ENCODE data around the gene PLP2.
"Not testable (repeated sequence)": the region's sequence is repeated elsewhere in the genome, so short reads cannot be mapped to it uniquely, and the experiment has no call there.

PLP2 gene

GRCh38 chrX:49171752-49172279, at the start of gene PLP2:
Gene PLP2 (plus strand): TSS chrX:49171898. CDS start chrX:49172001, 103 bp downstream.
- peak; percentile 81 for DNase-seq

DNA sequence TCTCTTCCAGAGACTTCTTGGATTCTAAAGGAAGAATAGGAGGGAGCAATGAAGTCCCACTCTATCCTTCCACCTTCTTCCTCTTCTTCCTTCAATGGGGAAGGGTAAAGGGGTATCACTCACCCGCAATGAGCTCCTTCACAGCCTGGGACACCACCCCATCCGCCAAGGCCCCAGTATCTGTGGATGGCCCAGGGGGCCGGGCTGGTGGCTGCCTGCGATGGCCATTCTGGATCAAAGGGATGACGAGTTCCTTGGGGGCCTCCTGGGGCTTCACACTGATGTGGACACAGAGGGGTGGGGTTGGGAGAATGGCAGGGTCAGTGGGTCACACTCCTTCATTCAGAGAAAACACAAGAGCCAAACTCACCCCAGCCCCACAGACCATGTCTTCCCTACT, 49.2 kb upstream of the PLP2 start:
- no peak for DNase-seq

- DNase-seq, result not testable (repeated sequence)
Measured at GRCh38 chrX:49127742-49128258, 43.9 kb upstream of the PLP2 start.

DNA sequence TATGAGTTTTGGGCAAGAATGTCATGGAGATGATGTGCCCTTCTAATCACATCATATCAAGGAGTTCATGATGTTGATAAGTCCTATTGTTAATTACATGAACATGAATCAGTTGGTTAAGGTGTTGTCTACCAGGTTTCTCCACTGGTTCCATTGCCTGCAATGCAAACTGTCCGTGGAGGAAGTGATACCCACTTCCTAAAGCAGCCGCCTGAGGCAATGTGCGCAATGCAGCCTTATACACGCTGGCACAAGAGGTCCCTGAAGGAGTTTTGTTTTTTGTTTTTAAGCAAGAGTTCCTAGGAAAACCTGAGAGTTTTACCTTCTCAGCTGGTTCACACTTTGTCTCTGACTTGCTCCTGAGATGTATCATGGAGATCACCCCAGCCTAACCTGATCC, 42.3 kb upstream of the PLP2 start:
- DNase-seq, result no peak

DNA sequence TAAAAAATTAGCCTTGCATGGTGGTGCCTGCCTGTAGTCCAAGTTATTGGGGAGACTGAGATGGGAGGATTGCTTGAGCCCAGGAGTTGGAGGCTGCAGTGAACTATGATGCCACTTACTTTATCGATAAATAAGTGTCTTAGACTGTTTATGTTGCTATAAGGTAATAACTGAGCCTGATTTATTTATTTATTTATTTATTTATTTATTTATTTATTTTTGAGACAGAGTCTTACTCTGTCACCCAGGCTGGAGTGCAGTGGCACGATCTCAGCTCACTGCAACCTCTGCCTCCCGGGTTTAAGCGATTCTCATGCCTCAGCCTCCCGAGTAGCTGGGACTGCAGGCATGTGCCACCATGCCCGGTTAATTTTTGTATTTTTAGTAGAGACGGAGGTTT, 39.4 kb upstream of the PLP2 start:
- not testable (repeated sequence) for DNase-seq

DNA sequence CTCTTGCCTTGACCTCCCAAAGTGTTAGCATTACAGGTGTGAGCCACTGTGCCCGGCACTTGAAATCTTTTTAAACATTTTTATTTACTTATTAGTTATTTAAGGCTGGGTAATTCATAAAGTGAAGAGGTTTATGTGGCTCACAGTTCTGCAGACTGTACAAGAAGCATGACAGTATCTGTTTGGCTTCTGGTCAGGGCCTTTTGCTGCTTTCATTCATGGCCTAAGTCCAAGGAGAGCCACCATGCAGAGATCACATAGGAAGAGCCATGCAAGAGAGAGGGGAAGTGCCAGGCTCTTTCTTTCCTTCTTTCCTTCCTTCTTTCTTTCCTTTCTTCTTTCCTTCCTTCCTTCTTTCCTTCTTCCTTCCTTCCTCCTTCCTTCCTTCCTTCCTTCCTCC, 37.9 kb upstream of the PLP2 start:
- DNase-seq, result no peak

DNA sequence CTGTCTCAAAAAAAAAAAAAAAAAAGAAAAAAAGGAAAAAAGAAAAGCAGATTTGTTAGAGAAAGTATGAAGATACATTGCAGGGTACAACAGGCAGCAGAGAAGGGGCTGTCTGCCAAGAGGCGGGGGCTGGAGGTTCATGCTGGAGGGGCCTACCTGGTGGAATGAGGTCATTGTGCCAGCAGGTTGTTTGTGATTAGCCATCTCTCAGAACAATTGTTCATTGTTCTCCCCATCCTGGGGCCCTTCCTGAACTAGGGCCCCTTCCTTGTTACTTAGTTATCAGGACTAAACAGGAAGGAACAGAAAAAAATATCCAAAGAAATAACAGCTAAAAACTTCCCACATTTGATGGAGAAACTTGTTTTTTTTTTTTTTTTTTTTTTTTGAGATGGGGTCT, 34.2 kb upstream of the PLP2 start:
- DNase-seq, result no peak

DNA sequence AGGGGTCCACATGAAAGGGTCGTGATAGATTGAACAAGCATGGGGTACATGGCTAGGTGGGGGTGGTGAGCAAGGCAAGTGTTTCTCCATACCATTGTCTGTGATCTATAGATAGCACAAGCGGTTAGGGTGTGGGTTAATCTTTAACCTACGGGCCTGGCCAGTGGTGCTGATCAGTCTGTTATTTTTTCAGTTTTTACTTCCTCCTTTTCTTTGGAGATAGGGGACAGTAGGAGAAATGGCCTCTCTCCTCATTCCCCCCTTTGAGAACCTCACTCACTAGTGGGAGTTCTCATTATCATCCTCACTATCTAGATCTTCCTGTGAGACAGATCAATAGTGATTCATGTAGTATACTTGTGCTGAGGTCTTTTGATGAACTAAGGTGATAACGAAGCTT, 32.0 kb upstream of the PLP2 start:
- DNase-seq, result no peak

DNA sequence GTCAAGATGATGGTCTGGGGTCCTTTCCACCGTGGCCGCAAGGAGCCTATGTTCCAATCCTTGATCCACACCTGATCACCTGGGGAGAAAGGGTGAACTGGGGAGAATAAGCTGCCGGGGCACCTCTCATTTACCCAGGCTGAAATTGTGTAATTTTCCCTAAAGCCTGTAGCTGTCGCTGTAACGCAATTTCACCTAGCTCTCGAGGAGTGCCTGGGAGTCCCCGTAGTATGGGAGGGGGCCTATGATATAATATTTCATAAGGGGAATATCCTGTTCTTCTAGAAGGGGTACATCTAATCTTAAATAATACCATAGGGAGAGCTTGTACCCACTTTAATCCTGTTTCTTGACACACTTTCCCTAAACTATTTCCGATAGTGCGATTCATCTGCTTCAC, 29.4 kb upstream of the PLP2 start:
- peak; percentile 17 for DNase-seq

DNA sequence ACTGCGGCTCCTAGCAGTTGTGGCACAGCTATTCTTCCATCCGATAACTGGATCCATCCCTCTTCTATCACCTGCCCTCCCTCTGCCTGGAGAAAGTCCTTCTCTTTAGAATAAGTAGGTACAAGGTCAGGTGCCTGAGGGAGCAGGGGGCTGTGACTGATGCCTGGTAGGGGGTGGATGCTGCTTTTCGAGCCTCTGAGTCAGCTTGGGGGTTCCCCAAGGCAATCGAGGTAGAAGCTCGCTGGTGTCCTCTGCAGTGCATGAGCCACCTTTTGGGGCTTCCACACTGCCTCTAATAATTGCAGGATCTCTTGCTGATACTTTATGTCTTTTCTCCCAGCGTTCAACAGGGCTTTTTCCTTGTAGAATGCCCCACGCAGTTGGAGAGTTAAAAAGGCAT, 28.5 kb upstream of the PLP2 start:
- DNase-seq, result not testable (repeated sequence)

GRCh38 chrX:49147282-49147681, 24.4 kb upstream of the PLP2 start:
- no peak for DNase-seq

GRCh38 chrX:49147936-49148335, 23.8 kb upstream of the PLP2 start:
- no peak for DNase-seq

DNA sequence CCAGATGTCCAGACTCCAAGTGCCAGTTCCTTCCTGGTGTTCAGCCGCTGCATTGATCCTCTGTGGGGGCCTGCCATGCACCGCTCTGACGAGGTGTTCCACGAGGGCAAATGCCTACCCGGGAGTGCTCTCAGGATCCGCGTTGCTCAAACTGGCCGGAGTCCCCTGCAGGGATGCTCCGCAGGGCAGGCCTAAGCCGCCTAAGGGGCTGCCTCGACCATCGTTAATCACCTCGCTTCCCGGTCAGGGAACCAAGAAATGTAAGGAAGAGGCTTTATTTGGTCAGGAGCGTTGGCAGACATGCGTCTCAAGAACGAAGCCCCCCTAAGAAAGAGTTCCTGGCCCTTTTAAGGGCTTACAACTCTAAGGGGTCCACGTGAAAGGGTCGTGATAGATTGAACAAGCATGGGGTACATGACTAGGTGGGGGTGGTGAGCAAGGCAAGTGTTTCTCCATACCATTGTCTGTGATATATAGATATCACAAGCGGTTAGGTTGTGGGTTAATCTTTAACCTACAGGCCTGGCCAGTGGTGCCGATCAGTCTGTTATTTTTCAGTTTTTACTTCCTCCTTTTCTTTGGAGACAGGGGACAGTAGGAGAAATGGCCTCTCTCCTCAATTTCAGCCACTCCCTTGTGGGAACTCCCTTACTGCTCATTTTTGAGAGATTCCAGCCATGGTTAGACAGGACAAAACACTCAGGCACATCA, 23.2 kb upstream of the PLP2 start:
- DNase-seq, result not testable (repeated sequence)

DNA sequence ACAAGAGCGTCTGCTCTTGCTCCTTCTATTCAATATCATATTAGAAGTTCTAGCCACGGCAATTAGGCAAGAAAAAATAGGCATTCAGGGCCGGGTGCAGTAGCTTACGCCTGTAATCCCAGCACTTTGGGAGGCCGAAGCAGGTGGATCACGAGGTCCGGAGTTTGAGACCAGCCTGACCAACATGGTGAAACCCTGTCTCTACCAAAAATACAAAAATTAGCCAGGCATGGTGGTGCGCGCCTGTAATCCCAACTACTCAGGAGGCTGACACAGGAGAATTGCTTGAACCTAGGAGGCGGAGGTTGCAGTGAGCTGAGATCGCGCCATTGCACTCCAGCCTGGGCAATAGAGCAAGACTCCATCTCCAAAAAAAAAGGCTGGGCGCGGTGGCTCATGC, 22.4 kb upstream of the PLP2 start:
- not testable (repeated sequence) for DNase-seq

DNA sequence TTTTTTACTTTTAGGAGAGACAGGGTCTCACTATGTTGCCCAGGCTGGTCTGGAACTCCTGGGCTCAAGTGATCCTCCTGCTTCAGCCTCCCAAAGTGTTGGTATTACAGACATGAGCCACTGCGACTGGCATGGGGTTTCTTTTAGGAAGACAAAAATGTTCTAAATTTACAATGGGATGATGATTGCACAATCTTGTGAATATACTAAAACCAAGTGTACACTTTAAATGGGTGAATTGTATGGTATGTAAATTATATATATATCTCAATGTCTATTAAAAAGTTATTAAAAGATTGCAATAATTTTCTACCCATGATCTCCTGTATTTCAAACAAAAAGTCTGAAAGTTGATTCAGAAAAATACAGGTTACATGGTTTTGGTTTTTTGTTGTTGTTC, 18.2 kb upstream of the PLP2 start:
- no peak for DNase-seq

- peak; percentile 54 for DNase-seq
Measured at GRCh38 chrX:49155243-49155899, 16.3 kb upstream of the PLP2 start.

- DNase-seq, result peak; percentile 91
Measured at GRCh38 chrX:49155900-49156837, 15.5 kb upstream of the PLP2 start.

- DNase-seq, result no peak
Measured at GRCh38 chrX:49157194-49157593, 14.5 kb upstream of the PLP2 start.

GRCh38 chrX:49160908-49161307, 10.8 kb upstream of the PLP2 start:
- no peak for DNase-seq

DNA sequence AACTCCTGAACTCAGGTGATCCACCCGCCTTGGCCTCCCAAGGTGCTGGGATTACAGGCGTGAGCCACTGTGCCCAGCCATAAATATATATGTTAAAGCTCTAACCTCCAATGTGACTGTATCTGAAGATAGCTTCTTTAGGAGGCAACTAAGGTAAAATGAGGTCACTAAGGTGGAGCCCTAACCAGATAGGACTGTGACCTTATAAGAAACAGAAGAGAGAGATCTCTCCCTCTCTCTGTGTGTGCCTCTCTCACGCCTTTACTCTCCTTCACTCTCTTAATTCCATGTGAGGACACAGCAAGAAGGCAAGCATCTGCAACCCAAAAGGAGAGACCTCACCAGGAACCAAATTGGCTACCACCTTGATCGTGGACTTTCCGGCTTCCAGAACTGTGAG, 10.1 kb upstream of the PLP2 start:
- no peak for DNase-seq

GRCh38 chrX:49162620-49163019, 9.1 kb upstream of the PLP2 start, which contains the start of gene MAGIX:
Gene MAGIX (plus strand): TSS chrX:49162758. CDS start chrX:49162890, 132 bp downstream.
- no peak for DNase-seq

DNA sequence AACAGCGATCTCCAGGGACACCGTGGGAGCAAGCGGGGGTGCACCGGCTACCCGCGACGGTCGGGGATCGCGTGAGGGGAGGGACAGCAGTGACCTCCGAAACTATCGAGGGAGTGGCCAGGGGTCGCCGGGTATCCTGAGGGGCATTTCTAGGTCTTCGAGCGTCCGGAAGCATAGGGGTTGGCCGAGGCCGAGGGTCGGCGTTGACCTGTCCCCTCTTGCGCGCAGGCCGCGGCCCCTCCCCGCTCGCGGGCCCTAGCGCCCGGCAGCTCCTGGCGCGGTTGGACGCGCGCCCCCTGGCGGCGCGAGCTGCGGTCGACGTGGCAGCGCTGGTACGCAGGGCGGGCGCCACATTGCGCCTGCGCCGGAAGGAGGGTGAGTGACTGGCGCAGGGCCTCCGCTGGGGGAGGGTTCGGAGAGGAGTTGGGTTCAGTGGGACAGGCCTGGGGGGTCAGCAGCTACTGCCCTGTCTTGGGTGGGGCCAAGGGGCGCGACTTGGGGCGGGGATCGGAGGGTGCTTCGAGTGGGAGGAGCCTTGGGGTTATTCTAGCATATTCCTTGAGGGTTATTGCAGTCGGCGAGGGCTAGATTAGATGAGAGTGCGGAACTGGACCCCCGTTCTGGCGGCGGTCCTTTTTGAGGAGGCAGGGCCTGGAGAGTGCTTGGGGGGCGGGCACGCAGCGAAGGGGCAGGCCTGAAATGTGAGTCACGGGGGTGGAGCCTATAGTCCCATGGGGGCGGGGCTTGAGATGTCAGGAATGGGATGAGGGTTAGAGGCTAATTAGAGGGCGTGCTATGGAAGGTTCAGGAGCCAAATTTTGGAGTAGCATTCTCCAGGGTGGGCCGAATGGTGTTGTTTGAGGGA, 7.9 kb upstream of the PLP2 start:
- DNase-seq, result peak; percentile 90

Measured in activated CD4-positive, alpha-beta T cell treated with anti-CD3 and anti-CD28 coated beads, Interleukin-10, Interleukin-2, amounts not matched to agents 100 ng/mL and 50 ng/mL, durations not matched to agents 16 hours and 8 hours (primary cell).